ENCODE results near the gene TUBB2B.
"Not testable (repeated sequence)": the region's sequence is repeated elsewhere in the genome, so short reads cannot be mapped to it uniquely, and the experiment has no call there.

TUBB2B gene

GRCh38 chr6:3209114-3210023, 18.1 kb downstream of the TUBB2B start:
- DNase-seq = peak; percentile 66

- DNase-seq = no peak
Measured at GRCh38 chr6:3208775-3209113, 18.7 kb downstream of the TUBB2B start.

- peak; percentile 65 for DNase-seq
Measured at GRCh38 chr6:3208098-3208774, 19.2 kb downstream of the TUBB2B start.

- DNase-seq = no peak
Measured at GRCh38 chr6:3206339-3207015, 21.0 kb downstream of the TUBB2B start.

- no peak for DNase-seq
Measured at GRCh38 chr6:3205913-3206312, 21.5 kb downstream of the TUBB2B start.

- DNase-seq = no peak
Measured at GRCh38 chr6:3204921-3205320, 22.5 kb downstream of the TUBB2B start.

GRCh38 chr6:3202999-3203696, 24.3 kb downstream of the TUBB2B start:
- no peak for DNase-seq

GRCh38 chr6:3201388-3201787, 26.1 kb downstream of the TUBB2B start:
- no peak for DNase-seq

GRCh38 chr6:3200682-3201081, 26.8 kb downstream of the TUBB2B start:
- DNase-seq = no peak

- DNase-seq = no peak
Measured at GRCh38 chr6:3199382-3199781, 28.1 kb downstream of the TUBB2B start.

GRCh38 chr6:3197734-3198133, 29.7 kb downstream of the TUBB2B start:
- DNase-seq = not testable (repeated sequence)

- no peak for DNase-seq
Measured at GRCh38 chr6:3196770-3197169, 30.7 kb downstream of the TUBB2B start.

- DNase-seq = no peak
Measured at GRCh38 chr6:3195695-3196497, 31.6 kb downstream of the TUBB2B start.

- DNase-seq = no peak
Measured at GRCh38 chr6:3195420-3195694, 32.1 kb downstream of the TUBB2B start.

GRCh38 chr6:3194535-3195419, 32.7 kb downstream of the TUBB2B start:
- peak; percentile 61 for DNase-seq

GRCh38 chr6:3193102-3193849, 34.2 kb downstream of the TUBB2B start:
- DNase-seq = no peak

- DNase-seq = no peak
Measured at GRCh38 chr6:3190779-3191178, 36.7 kb downstream of the TUBB2B start.

- no peak for DNase-seq
Measured at GRCh38 chr6:3190056-3190455, 37.4 kb downstream of the TUBB2B start.

GRCh38 chr6:3189192-3189591, 38.3 kb downstream of the TUBB2B start:
- DNase-seq = not testable (repeated sequence)

GRCh38 chr6:3188262-3188661, 39.2 kb downstream of the TUBB2B start:
- no peak for DNase-seq

GRCh38 chr6:3186974-3187382, 40.5 kb downstream of the TUBB2B start:
- no peak for DNase-seq
